Skin of body (tissue), 2 donors: ENCODE measurements around the gene KREMEN1. TPM values are rescaled to one million over a fixed set of nuclear protein-coding genes. Genes with fewer than 3 reads are reported as not detected.

Source experiments
- small RNA-seq: library from RNA; depleted of rRNA; stranded (forward); fragments of <200 nt; gene quantifications from one replicate; pipeline ENCODE3, GENCODE V24; 2014; ENCODE audit warnings: low replicate concordance
- total RNA-seq: library from RNA; depleted of rRNA; stranded (reverse); fragments of >200 nt; gene quantifications from one replicate; pipeline ENCODE4 v1.2.3, GENCODE V29; 2014

Gene KREMEN1
- total RNA-seq, 1 donor from 2014 or later, result 30.4 TPM

Small RNAs within 50 kb of the gene (small RNA-seq; reads per million reads assigned to genes)
- not detected for gene RNU6-1219P
- not detected for gene RNU6-810P

Other genes with a start within 250 kb of the KREMEN1 start
- gene ZNRF3, start 189.5 kb upstream of the KREMEN1 start, total RNA-seq, result 7.4 TPM
- gene C22orf31, start 11.2 kb upstream of the KREMEN1 start, total RNA-seq, result 0.20 TPM
- 18.5 TPM for gene EMID1, start 132.9 kb downstream of the KREMEN1 start, total RNA-seq
- gene RHBDD3, start 194.9 kb downstream of the KREMEN1 start, total RNA-seq, result 9.0 TPM
- 117 TPM for gene EWSR1, start 195.2 kb downstream of the KREMEN1 start, total RNA-seq
- gene GAS2L1, start 233.6 kb downstream of the KREMEN1 start, total RNA-seq, result 5.7 TPM
- 0.39 TPM for gene RASL10A, start 242.7 kb downstream of the KREMEN1 start, total RNA-seq